Measurements from ENCODE around the gene FRMD4A.
"Not testable (repeated sequence)": the region's sequence is repeated elsewhere in the genome, so short reads cannot be mapped to it uniquely, and the experiment has no call there.

The FRMD4A gene

DNA sequence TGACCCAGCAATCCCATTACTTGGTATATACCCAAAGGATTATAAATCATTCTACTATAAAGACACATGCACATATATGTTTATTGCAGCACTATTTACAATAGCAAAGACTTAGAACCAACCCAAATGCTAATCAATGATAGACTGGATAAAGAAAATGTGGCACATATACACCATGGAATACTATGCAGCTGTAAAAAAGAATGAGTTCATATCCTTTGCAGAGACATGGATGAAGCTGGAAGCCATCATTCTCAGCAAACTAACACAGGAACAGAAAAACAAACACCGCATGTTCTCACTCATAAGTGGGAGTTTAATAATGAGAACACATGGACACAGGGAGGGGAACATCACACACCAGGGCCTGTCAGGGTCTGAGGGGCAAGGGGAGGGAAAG is 434.6 kb downstream of the FRMD4A start:
- FAIRE-seq, result not testable (repeated sequence)

DNA sequence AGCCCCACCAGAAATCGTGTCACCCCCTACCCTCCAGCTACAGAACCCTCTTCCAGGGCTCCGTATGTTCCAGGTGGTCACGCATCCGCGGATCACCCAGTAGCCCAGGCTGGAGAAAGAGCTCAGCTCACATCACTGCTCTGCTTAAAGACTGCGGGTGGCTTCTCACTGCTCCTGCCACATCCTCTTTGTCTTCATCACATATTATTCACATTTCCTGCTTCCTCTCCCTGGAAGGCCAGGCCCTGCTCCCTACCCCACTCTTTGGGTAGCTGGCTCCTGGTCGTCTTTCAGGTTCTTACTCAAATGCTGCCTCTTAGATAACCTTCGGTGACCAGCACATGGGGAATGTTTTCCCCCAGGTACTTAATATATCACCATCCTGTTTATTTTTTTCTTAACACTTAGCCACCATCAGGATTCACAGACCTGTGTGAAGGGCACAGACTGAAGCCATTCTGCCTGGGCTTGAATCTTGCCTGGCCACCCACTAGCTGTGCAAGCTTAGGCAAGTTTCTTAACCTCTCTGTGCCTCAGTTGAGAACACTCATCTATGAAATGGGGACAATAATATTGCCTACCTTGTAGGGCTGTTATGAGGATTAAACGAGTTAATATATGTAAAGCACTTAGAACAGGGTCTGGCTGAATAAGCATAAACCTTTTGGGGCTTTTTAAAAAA is 436.2 kb downstream of the FRMD4A start:
- FAIRE-seq, result no peak

DNA sequence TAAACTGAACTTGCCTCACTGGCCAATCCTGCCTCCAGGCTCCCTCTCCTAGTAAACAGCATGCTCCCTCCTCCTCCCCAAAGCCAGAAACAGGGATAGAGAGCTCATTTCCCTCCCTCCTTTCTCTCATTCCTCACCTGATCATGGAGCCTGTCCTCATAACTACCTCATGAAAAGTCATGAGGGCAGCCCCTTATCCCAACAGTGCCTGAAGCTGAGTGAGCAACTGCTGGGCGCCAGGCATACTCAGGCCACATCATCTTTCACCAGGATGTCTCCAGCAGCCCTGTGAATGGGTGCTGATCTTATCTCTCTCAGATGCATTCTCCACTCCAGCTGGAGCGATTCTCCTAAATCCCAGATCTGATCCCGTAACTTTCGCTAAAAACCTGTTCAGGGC is 436.8 kb downstream of the FRMD4A start:
- FAIRE-seq, result no peak

DNA sequence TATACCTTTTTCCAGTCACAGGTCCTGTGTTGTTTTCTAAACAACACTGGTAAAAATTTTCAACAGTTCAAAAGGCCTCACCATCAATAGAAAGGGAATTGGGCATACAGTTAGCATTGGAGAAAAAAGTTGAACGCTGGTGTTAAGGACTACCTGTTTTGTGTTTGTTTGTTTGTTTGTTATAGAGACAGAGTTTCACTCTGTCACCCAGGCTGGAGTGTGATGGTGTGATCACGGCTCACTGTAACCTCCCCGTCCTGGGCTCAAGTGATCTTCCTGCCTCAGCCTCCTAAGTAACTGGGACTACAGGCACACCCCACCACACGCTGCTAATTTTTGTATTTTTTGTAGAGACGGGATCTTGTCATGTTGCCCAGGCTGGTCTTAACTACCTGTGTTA is 437.9 kb downstream of the FRMD4A start:
- FAIRE-seq, result no peak

DNA sequence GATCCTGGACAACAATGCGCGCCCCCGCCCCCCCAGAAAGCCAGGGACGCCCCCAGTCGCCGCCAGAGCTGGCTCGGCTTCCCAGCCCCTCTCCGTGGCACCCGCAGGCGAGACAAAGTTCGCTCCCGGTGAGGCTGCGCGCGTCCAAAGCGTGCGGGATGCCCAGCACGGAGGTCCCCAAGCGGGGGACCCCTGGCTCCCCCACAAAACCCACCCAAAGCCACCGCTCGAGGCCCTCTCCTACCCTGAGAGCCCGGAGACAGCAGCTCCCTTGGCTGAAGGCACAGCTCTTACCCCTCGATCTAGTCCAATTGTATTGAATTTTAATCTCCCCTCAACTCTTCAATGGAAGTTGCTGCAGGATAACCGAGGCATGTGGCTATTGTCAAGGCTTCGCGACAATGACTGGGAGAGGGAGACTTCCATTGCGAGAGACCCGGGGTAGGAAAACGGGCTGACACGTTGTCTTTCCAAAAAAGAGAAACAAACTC is 438.7 kb downstream of the FRMD4A start:
- FAIRE-seq, result no peak

DNA sequence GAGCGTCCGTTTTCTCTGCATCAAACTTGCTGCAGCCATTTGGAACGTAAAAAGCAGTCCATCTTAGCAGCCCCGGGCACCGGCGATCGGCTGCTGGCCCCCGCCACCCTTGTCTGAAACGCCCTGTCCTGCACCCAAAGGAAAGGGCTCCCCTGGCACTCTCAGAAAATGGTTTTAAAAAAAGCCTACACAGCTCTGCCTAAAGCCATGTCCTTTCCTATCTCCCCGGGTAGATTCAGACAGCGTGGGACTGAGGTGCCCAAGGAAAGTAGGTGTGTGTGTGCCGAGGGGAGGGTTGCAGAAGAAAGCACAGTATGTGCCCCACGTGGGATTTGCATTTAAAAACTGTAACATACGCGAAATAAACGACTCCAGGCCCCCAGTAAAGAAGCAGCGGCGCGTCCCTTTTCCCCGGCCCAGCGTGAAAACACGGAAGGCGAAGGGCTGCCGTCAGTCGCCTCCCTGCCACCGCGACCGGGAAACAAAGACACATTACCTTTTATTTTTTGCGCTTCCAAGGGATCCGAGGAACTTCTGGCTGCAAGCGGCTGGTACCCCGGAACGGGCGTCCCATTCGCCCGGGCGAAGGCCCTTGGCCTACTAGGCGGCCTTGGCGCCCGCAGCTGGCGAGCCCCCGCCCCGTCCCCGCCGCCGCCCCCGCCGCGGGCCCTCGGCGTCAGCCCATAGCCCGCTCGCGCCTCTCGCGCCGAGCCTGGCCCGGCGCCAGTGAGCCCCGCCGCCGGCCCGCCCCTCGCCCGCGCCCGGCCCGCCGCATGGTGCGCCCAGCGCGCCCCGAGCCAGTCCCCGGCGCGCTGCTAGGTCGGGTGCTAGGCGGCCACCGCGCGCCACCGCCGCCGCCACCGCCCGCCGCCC is 439.4 kb downstream of the FRMD4A start:
- no peak for FAIRE-seq

DNA sequence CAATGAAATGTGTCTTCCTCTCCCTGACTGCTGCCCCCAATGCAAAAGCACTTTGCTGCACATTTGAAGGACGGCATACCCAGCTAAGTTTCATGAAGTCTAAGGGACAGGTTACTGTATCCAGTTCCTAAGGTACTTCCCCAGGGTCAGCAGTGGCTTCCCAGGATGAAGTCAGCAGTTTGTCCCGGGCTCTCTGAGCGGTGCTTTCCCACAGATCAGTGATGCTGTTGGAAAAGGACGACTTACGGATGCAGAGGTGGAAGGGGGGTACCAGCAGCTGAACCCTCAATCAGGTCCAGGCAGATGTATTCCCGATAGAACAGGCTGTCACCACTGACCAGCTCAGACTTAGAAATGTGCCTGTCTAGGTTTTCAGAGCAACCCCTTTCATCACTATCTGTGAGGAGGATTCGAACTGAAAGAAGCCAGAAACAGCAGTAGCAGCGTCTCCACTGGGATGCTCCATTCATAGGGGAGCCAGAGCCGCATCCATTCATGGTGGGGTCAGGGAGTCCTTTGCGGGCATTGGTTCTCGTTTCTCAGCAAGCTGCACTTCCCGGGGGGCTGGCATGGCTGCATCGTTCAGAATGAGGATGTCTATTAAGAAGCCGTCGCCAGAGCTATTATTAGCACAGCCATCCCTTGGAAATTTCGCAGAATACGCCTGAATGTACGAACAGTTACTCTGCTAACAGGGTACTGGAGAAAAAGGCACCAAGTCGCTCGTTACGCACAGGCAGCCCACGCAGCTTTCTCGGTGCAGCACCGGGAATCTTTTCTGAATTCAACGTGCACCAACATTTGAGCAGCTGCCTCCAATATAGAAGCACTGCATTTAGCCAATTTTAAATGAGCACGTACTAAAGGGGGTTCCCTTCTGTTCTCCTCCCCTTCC is 440.2 kb downstream of the FRMD4A start:
- no peak for FAIRE-seq

DNA sequence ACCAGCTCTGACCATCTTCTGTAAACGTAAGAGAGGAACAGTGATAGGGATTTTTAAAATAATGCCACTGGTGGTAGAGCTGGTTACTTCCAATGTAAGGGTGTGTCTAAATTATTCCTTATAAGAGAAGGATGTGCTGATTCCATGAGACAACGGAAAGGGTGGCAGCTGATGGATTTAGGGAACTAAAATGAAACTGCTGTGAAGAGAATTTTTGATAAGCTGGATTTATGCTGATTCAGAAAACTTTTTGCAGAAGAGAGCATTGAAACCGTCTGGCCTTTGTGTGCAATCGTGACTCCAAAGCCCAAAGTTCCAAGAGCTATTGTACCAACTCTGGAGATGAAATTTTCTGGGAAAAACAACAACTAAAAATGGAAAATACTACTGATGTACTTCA is 443.0 kb downstream of the FRMD4A start:
- FAIRE-seq, result no peak

DNA sequence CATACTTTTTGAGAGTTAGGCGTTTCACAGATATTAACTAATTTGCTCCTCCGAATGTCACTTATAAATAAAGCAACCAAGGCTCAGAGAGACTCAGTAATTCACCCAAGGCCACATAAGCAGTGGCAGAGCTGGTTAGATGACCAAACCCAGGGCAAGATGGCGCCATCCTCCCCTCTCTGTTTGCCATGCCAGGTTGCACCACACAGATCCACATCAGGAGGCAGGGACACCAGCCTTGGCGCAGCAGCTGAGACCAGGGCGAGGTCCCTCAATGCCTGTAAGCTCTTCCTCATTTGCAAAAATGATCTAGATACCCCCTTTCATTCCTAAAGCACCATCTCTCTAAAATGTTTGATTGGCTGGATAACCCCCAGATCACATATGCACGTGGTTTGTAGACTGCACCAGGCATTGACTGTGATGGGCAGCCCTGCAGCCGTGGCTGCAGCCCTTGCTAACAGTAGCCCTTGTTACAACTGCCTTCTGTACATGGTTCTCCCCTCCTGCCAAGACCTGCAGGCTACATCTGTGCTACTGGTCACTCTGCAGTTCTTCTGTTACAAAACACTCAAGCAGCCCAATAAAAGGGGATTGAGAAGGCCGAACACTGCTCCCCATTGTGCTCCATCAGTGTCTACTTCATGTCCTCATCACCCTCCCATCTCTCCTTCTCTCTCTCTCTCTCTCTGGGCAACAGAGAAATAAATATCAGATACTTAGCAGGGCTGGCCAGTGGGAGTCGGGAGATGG is 445.3 kb downstream of the FRMD4A start:
- FAIRE-seq, result no peak

DNA sequence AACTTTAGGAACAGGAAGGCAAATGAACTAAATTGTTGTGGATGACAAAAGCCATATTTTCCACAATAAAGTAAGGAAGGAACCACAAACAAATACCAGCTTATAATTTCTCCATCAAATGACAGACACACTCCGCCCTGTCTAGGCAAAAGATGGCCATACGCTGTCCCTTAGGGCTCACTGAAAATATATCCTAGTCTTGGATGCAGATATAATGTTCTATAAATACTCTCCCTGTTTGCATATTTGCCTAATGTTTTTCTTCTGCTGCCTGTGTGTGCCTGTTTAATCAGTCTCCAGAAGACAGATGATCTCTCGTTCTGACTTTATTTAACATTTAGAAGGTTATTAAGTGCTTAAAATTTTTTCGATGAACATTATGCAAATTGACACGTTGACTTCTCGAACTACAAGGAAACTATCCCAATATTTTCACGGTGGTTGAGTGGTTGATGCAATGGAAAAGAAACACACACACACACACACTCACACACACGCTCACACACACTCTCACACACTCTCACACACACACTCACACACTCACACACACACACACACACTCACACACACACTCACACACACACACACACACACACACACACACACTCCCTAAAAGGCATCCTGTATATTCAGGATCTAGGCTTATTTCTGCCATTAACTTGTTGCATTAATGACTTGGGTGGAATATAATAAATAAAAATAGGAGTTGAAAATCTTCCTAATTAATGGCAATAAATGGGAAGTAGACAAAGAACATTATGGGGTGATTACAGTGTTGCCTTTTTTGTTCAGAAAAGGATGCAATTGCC is 446.9 kb downstream of the FRMD4A start:
- no peak for FAIRE-seq

DNA sequence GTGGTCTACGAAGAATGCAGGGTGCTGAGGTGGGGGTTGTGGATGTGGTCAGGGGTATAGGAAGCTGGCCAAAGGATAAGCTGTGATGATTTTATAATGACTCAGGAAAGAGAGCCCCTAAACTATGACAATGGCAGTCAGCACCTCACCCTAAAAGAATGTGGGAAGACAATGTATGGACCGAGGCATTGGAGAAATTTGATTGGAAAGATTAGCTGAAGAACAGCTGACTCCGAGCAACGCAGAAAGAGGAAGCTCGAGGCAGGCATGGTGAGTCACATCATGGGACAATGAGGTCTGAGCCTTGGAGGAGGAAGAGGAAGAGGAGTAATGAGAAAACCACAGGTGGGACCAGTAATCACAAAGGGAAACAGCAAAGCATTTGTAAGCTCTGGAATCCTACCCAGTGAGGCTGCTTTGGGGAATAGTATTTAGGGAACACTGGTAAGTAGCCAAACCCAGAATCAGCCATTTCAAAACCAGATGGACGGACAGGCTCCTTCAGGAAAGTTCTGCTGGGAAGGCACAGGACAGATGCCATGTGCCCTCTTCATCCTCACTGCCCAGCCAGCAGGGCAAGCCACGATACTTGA is 448.5 kb downstream of the FRMD4A start:
- FAIRE-seq, result no peak

DNA sequence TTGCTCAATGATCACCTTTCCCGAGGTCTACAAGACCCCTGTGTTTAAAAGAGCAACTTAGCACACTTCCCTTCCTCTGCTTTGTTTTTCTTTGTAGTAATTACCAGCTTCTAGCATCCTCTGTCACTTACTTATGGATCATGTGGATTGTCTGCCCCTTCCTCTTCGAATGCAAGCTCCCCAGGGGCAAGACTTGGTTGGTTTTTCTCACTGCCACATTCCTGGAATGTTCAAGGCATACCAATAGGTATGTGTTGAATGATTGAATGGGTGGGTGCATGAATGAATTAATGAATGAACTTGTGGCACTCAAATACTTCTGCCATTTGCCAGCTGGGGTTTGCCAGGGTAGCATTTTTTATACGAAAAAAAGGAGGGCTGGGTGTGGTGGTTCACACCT is 450.0 kb downstream of the FRMD4A start:
- no peak for FAIRE-seq

DNA sequence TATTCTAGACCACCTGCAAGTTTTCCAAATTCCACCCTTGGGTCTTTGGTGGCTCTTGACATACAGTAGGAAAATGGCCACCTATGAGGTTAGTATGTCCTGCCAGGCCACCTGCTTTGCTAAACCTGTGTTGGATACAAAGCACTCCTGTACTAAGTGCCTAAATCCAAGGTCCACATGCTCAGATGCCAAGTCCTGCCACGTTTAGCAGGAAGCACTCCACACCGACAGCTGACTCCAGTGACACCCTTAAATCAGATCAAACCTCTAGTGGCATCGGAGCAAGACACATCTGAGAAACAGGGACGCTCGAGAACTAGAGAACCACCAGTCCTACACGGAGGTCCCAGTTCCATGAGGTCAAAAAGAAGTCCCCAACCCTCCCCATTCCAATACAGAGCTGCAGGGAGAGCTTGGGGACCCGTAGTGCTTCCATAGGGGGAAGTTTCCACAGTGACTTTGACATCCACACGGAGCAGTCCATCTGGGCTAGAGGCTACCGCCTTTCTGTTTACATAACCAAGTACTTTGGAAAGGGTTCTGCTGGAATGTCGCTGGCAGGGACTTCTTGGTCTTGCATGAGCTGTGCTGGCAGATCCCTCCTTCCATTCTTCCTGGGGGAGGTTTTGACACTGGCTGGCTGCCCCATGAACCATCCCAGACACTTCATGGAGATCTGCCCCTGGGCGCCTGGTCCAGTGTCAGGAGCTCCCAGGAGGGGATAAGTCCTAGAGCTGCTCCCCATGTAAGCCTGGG is 453.4 kb downstream of the FRMD4A start:
- no peak for FAIRE-seq

DNA sequence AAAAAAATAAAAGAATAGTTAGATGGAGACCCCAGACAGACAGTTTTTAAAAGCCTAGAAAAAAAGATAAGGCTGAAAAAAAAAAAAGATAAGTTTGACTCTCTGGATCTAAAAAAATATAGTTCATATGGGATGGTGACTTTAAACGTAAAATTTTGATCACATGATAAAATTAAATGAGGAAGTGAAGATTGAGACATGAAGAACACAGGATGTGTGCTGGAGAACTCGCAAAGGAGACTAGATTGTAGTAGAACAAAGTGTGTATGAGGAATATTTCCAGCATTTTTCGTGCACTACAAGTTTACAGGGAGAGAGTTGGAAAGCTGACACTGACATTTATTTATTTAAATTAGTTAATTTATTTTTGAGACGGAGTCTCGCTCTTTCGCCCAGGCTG is 457.5 kb downstream of the FRMD4A start:
- FAIRE-seq, result no peak

DNA sequence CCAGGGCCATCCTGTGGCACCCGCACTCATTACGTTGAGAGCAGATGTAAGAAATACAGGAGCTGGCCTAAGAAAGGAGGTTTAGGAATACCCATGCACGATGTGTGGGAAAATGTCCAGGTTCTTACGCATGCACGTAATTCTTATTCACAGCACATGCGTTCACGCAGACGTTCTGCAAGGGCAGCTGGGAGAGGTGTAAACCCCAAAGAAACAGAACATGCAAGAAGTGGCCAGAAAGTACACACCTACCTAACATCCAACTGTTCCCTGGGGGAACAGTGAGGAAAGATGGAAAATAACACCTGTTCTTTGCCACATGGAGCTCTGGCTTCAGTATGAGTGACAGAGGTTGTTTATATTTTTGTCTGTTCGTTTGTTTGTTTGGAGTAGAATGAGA is 458.3 kb downstream of the FRMD4A start:
- FAIRE-seq, result no peak

DNA sequence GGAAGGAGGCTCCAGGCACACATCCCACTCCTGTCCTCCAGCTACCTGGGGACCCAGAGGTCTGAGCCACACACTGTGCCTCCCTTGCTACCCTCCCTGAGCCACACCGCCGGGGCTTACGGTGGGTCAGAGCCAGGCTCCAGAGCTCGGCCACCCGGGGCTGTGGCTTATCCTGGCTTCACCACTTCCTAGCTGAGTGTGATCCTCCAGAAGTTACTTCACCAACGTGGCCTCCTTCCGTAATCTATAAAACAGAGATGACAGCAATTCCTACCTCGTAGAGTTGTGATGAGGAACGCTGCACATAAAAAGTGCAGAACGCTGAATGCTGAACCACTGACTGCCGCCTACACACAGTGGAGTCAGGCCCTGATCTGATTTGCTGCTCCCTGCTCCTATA is 458.9 kb downstream of the FRMD4A start:
- FAIRE-seq, result no peak

DNA sequence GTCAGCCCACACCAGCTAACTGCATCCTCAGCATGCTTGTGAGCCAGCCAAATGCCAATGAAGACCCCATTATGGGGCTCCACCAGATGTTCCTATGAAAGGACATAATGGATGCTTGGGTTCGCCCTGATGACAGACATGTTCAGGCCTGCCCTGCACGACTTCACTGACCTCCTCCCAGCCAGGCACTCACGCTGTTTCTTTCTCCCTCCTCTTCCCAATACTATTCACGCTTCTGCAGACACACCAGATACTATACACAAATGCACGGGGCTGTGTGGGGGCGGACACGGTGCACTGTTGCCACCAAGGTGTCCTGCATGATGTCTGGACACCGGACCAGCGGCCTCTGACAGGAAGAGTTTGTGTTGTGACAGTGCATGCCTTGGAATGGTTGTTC is 459.7 kb downstream of the FRMD4A start:
- no peak for FAIRE-seq

DNA sequence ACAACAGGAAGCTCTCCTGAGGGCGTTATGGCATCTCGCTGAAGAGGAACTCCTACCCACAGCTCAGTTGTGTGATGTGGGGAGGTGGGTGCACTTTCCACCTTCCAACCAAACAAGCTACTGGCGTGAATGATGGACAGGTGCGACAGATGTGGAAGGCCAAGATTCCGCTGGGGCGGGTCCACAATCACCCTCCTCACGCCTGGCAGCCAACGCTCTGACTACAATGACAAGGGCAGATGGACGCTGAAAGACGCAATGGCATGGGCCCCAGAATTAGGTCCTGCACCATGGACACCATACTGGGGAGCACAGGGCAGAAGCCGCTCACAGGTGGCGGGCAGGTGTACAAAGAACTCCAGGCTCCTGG is 461.4 kb downstream of the FRMD4A start:
- no peak for FAIRE-seq

DNA sequence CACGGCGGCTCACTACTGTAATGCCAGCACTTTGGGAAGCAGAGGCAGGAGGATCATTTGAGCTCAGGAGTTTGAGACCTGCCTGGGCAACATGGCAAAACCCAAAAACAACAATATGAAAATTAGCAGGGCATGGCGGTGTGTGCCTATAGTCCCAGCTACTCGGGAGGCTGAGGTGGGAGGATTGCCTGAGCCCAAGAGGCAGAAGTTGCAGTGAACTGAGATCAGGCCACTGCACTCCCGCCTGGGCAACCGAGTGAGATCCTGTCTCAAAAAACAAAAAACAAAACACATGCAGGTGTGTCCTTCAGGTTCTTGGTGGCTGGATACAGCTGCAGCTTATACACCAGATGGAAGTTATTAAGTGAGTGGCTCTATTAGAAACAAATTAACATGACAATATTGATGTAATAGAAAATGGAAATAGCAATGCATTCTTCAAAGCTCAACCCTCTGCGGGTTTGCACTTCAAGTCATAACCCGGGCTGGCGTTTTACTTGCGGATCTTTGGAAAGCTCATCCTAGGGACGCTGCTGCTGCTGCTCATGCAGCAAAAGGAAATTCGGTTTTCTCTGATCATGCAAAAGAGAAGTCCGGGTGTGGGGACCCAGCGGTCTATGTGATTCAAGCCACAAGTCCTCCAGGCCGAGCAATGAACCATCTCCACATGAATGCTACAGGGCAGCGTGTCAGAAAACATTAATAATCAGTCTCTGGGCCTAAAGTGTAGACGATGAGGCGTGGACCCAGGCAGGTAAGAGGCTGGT is 462.0 kb downstream of the FRMD4A start:
- no peak for FAIRE-seq

DNA sequence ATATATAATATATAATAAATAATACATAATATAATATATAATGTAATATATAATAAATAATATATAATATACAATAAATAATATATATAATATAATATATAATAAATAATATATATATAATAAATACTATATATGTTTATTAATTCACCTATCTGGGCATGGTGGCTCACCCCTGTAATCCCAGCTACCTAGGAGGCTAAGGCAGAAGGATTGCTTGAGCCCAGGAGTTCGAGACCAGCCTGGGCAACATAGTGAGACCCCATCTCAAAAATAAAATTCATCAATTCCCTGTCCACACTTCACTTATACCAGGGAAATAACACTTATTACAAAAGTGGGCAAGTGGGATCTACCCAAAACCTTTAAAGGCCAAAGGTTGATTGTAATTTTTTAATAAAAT is 462.9 kb downstream of the FRMD4A start:
- FAIRE-seq, result no peak
